Right atrium auricular region (tissue), 2 donors: ENCODE data around the gene TRIM62. TPM values are rescaled to one million over a fixed set of nuclear protein-coding genes. Genes with fewer than 3 reads are reported as not detected.

Experiments
- DNase-seq: peaks from one replicate; pipeline ENCODE4 v3.0.0-alpha.2; 2019; ENCODE audit warnings: low spot score
- H3K27ac ChIP-seq, 2 donors: fragments of 200-600 bp; sonication (generic); 1 replicate in 1 of 2; 2 replicates in 1 of 2; pipeline ENCODE4 v1.5.1; 2016 to 2019
- H3K27me3 ChIP-seq, 2 donors: fragments of 200-600 bp; sonication (generic); one replicate each; pipeline versions ENCODE4 v1.5.1 to v1.6.0; 2017 to 2019
- H3K36me3 ChIP-seq: fragments of 200-600 bp; sonication (generic); one replicate; pipeline ENCODE4 v1.5.1; 2016
- H3K4me1 ChIP-seq, 2 donors: fragments of 200-600 bp; sonication (generic); one replicate each; pipeline versions ENCODE4 v1.5.1 to v1.6.0; 2017 to 2019
- H3K4me3 ChIP-seq, 2 donors: fragments of 200-600 bp; sonication (generic); 1 replicate in 1 of 2; 2 replicates in 1 of 2; pipeline ENCODE4 v1.5.1; 2017 to 2019; ENCODE audit warnings: mild to moderate bottlenecking in 1 of 2, moderate library complexity in 1 of 2
- H3K9me3 ChIP-seq, 2 donors: fragments of 200-600 bp; sonication (generic); one replicate each; pipeline ENCODE4 v1.5.1; 2019
- CTCF ChIP-seq, 2 donors: fragments of 200-600 bp; sonication (generic); IDR thresholded peaks; one replicate each; pipeline ENCODE4 v1.5.1; 2019; ENCODE audit warnings: antibody characterized with exemption in 2 of 2
- total RNA-seq, 2 donors: library from RNA; depleted of rRNA; stranded (reverse); fragments of >200 nt; gene quantifications; one replicate each; pipeline ENCODE4 v1.1.0, GENCODE V29; 2016

TRIM62 gene
- total RNA-seq, 2 donors from 2014 or later: 2.4 to 6.8 TPM

- no peaks in the 10 kb centered on the region for H3K9me3 ChIP-seq
- H3K4me1 ChIP-seq: peaks cover 0 to 12% of the 10 kb centered on the region in 2 donors
- H3K27me3 ChIP-seq: no peaks in the 10 kb centered on the region
- no peak overlapping the region for H3K4me3 ChIP-seq
- TF ChIP-seq CTCF (IDR thresholded peaks at IDR 0.05): no peak
- DNase-seq: no peak
- no peak overlapping the region for H3K27ac ChIP-seq
- H3K36me3 ChIP-seq: peaks cover 2% of the 10 kb centered on the region
Observed at GRCh38 chr1:33098371-33098770, 83.5 kb downstream of the TRIM62 start.

DNA sequence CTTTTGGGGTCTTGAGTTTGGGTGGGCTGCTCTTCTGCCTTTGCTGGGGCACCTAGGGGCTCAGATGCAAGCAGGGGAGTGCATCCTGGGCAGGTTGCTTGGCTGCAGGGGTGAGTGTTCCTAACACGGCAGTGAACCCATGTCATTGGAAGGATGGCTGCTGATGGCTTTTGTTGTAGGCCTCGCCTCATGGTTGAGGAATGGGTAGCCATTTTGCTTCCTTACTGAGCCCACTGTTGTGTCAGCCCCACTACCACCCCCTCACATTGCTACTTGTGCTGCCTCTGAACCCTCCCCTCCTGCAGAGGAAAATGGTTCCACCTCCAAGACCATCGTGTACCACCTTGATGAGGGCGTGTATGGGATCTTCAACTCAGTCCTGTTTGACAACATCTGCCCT, 84.1 kb downstream of the TRIM62 start:
- Histone ChIP-seq H3K27me3 (no peaks in the 10 kb centered on the region), H3K36me3 (no peaks in the 10 kb centered on the region), H3K4me1 (peaks cover 0 to 12% of the 10 kb centered on the region in 2 donors), H3K4me3 (no peak overlapping the region), H3K27ac (no peak overlapping the region), H3K9me3 (no peaks in the 10 kb centered on the region)
- TF ChIP-seq CTCF (IDR thresholded peaks at IDR 0.05): no peak
- DNase-seq: no peak

DNA sequence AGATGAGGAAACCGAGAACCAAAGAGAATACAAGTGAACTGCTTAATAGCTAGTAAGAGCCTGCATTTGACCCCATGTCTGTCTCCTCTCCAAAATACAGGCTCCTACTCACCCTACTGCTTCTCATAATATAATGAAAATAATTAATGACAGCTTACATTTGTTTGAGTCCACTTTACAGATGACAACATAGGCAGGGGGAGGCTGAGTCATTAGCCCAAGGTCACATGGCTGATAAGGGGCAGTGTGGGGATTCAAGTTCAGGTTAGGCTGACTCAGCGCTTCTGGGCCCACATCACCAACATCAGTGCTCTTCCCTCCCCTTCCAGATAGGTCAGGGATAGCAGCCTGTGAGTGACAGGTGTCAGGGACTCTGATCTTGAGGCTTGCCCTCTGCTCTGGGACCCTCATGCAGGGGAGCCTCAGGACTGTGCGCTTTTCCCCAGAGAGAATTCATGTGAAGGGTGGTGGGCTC, 84.7 kb downstream of the TRIM62 start:
- Histone ChIP-seq H3K36me3 (no peaks in the 10 kb centered on the region), H3K27me3 (no peaks in the 10 kb centered on the region), H3K4me3 (no peak overlapping the region), H3K27ac (no peak overlapping the region), H3K4me1 (peaks cover 0 to 12% of the 10 kb centered on the region in 2 donors), H3K9me3 (no peaks in the 10 kb centered on the region)
- TF ChIP-seq CTCF (IDR thresholded peaks at IDR 0.05): no peak
- DNase-seq: no peak

DNA sequence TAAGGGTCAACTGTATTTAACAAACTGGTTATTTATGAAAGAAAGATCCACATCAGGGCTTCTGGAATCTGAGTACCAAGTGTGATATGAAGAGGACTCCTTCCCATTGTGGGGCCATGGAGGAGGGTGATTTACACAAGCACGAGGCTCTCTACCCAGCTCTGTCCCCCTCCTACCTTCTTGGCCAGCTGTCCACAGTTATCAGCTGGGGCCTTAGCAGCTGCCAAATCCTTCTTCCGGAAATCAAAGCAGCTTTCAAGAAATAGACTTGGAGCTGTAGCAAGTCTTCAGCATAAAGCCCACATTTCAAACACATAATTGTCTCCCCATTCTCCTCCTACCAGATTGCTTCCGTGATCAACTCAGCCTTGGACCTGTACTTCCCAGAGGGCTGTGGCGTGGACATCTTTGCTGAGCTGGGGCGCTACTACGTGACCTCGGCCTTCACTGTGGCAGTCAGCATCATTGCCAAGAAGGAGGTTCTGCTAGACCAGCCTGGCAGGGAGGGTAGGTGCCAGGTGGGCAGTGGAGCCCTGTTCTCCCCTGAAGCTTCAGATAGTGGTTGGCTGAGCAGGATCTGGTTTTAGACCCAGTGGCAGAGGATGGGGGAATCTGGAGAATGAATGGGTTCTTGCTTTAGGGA, 85.4 kb downstream of the TRIM62 start:
- no peak for DNase-seq
- no peak overlapping the region for H3K4me3 ChIP-seq
- TF ChIP-seq CTCF (IDR thresholded peaks at IDR 0.05): no peak
- H3K27ac ChIP-seq: no peak overlapping the region
- H3K27me3 ChIP-seq: no peaks in the 10 kb centered on the region
- no peaks in the 10 kb centered on the region for H3K9me3 ChIP-seq
- H3K36me3 ChIP-seq: no peaks in the 10 kb centered on the region
- peaks cover 0 to 12% of the 10 kb centered on the region in 2 donors for H3K4me1 ChIP-seq

Other genes with a start within 250 kb of the TRIM62 start
- 10 to 100 TPM; 10.2 to 10.3 TPM for gene RNF19B, start 217.2 kb downstream of the TRIM62 start, total RNA-seq
- gene AK2, start 145.2 kb downstream of the TRIM62 start, total RNA-seq: 100 to 1,000 TPM; 120 to 162 TPM
- gene AZIN2, start 100.9 kb downstream of the TRIM62 start, total RNA-seq: 1 to 10 TPM; 1.9 to 3.3 TPM
- 10 to 100 TPM; 23.5 to 50.5 TPM for gene ZNF362, start 74.4 kb upstream of the TRIM62 start, total RNA-seq
- not detected for gene A3GALT2, start 139.1 kb upstream of the TRIM62 start, total RNA-seq
- gene PHC2, start 249.1 kb upstream of the TRIM62 start, total RNA-seq: 100 to 1,000 TPM in 1 of 2 donors, 10 to 100 TPM in 1; 98.4 to 144 TPM